ENCODE data around the gene SCARF2.

DNA sequence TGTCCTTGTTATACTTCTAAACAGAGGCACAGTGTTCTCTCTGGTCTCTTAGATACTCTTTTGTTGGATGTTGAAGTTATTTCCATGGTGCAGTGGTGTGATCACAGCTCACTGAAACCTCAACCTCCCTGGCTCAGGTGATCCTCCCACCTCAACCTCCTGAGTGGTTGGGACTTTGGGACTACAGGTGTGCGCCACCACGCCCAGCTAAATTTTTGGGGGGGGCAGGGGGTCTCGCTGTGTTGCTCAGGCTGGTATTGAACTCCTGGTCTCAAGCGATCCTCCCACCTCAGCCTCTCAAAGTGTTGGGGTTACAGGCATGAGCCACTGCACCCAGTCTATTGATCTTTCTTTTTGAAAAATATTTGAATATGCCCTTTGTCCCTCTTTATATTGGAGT, 28.7 kb downstream of the SCARF2 start:
- TF ChIP-seq POLR2A (IDR thresholded peaks at IDR 0.05) (no peak), POLR2AphosphoS5 (IDR thresholded peaks at IDR 0.05) (no peak)
- TF ChIP-seq, protein P1, sequence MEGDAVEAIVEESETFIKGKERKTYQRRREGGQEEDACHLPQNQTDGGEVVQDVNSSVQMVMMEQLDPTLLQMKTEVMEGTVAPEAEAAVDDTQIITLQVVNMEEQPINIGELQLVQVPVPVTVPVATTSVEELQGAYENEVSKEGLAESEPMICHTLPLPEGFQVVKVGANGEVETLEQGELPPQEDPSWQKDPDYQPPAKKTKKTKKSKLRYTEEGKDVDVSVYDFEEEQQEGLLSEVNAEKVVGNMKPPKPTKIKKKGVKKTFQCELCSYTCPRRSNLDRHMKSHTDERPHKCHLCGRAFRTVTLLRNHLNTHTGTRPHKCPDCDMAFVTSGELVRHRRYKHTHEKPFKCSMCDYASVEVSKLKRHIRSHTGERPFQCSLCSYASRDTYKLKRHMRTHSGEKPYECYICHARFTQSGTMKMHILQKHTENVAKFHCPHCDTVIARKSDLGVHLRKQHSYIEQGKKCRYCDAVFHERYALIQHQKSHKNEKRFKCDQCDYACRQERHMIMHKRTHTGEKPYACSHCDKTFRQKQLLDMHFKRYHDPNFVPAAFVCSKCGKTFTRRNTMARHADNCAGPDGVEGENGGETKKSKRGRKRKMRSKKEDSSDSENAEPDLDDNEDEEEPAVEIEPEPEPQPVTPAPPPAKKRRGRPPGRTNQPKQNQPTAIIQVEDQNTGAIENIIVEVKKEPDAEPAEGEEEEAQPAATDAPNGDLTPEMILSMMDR (IDR thresholded peaks at IDR 0.05): no peak
